SU-DHL-6 (cell line): ENCODE measurements around the gene PGPEP1.

Experiments
- H2AFZ ChIP-seq: fragments of 200-600 bp; sonication (generic); 2 replicates; pipeline ENCODE4 v1.6.1; 2014; ENCODE audit warnings: low read depth, mild to moderate bottlenecking, moderate library complexity, mixed read lengths, antibody characterized with exemption, low read length; ENCODE audit not compliant: severe bottlenecking
- H3F3A ChIP-seq: fragments of 200-600 bp; shearing (Covaris generic); 2 replicates; pipeline ENCODE4 v1.6.0; 2016; ENCODE audit warnings: antibody characterized with exemption, mild to moderate bottlenecking; ENCODE audit not compliant: insufficient read depth
- H3K27ac ChIP-seq: fragments of 200-600 bp; sonication (generic); 2 replicates; pipeline ENCODE4 v1.5.1; 2016; ENCODE audit warnings: low read depth, mild to moderate bottlenecking, low read length, moderate library complexity, mixed read lengths
- H3K27me3 ChIP-seq: fragments of 200-600 bp; sonication (generic), shearing (Covaris generic); 2 replicates; pipeline ENCODE4 v1.6.0; 2014; ENCODE audit warnings: mild to moderate bottlenecking, low read length
- H3K36me3 ChIP-seq: fragments of 200-600 bp; sonication (generic); 2 replicates; pipeline ENCODE4 v1.6.1; 2014; ENCODE audit warnings: mild to moderate bottlenecking, low read length, mixed read lengths
- H3K4me2 ChIP-seq: fragments of 300-600, 200-600 bp; shearing (Covaris generic), sonication (generic); 2 replicates; pipeline ENCODE4 v1.6.0; 2014; ENCODE audit warnings: low read length, low read depth, mild to moderate bottlenecking; ENCODE audit not compliant: poor library complexity, severe bottlenecking
- H3K4me3 ChIP-seq: fragments of 200-600 bp; sonication (generic); 2 replicates; pipeline ENCODE4 v1.5.1; 2014; ENCODE audit warnings: antibody characterized with exemption, low read length, mild to moderate bottlenecking, mixed read lengths; ENCODE audit not compliant: insufficient read depth, poor library complexity, severe bottlenecking
- H3K79me2 ChIP-seq: fragments of 200-600 bp; sonication (generic); 2 replicates; pipeline ENCODE4 v1.6.1; 2014; ENCODE audit warnings: mild to moderate bottlenecking, low read length, moderate library complexity; ENCODE audit not compliant: insufficient read depth
- H3K9ac ChIP-seq: fragments of 200-600 bp; sonication (generic); 2 replicates; pipeline ENCODE4 v1.7.0; 2014; ENCODE audit warnings: mild to moderate bottlenecking, low read length
- H3K9me2 ChIP-seq: fragments of 200-600 bp; sonication (generic); replicated peaks from 2 replicates; pipeline ENCODE4 v1.6.1; 2014; ENCODE audit warnings: low read length; ENCODE audit not compliant: insufficient read depth
- H3K9me3 ChIP-seq: fragments of 200-600 bp; sonication (generic); 2 replicates; pipeline ENCODE4 v1.6.1; 2014; ENCODE audit warnings: low read length, mixed read lengths; ENCODE audit not compliant: insufficient read depth
- H4K20me1 ChIP-seq: fragments of 200-600 bp; sonication (generic); 2 replicates; pipeline ENCODE4 v1.6.1; 2014; ENCODE audit warnings: low read depth, mild to moderate bottlenecking, antibody characterized with exemption, low read length, moderate library complexity, mixed read lengths
- EZH2phosphoT487 ChIP-seq: fragments of 200-600 bp; sonication (generic), shearing (Covaris generic); conservative IDR thresholded peaks from 2 replicates; pipeline ENCODE4 v1.6.1; 2018; ENCODE audit warnings: mild to moderate bottlenecking, antibody characterized with exemption, low read length, moderate library complexity, mixed read lengths
- TF ChIP-seq, protein P1 (sequence below): fragments of 200-600 bp; sonication (generic); IDR thresholded peaks from one replicate; pipeline ENCODE4 v1.5.1; 2017; ENCODE audit warnings: antibody characterized with exemption, mild to moderate bottlenecking, low read length, moderate library complexity; ENCODE audit not compliant: insufficient read depth, poor library complexity, severe bottlenecking

PGPEP1 gene

DNA sequence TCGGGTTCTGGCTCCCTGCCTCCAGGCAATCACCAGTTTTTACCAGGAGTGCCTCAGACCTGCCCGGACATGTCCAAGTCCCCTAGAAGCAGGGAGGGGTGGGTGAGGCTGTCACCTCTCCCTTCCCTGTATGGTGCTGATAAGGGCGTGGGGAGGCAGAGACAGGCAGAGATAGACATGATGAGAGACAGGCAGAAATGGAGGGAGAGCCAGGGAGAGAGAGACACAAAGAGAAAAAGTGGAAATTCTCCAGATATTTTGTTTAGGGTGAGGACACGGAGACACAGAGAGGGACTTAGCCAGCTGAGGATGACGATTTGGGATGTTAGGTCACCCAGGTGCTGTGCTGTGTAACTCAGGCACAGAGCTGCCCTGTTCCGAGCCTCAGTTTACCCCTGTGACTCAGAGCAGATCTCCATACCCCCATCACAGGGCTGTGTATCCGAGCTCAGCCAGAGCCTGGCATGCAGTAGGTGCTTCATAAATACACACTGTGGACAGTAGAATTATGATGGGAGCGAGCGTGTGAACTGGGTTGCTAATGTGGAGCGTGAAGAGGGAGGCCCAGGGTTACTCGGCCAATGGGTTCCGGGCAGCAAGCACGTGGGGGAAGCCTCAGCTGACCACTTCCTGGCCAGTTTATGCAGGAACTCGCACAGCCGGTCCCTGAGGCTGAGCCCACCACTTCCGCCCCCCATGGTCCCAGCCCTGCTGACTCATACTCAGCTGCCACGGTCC lies 33.7 kb downstream of the PGPEP1 start:
- Histone ChIP-seq H3K9me3 (no peaks in the 10 kb centered on the region), H3K27me3 (no peaks in the 10 kb centered on the region), H3K4me3 (no peak overlapping the region), H2AFZ (no peak overlapping the region), H3K36me3 (no peaks in the 10 kb centered on the region), H3K27ac (no peak overlapping the region), H3K9me2 (no peaks in the 10 kb centered on the region), H3K79me2 (no peaks in the 10 kb centered on the region), H4K20me1 (no peaks in the 10 kb centered on the region), H3F3A (no peaks in the 10 kb centered on the region), H3K4me2 (no peak overlapping the region), H3K9ac (no peak overlapping the region)
- TF ChIP-seq EZH2phosphoT487, result no peak
- TF ChIP-seq, protein P1, sequence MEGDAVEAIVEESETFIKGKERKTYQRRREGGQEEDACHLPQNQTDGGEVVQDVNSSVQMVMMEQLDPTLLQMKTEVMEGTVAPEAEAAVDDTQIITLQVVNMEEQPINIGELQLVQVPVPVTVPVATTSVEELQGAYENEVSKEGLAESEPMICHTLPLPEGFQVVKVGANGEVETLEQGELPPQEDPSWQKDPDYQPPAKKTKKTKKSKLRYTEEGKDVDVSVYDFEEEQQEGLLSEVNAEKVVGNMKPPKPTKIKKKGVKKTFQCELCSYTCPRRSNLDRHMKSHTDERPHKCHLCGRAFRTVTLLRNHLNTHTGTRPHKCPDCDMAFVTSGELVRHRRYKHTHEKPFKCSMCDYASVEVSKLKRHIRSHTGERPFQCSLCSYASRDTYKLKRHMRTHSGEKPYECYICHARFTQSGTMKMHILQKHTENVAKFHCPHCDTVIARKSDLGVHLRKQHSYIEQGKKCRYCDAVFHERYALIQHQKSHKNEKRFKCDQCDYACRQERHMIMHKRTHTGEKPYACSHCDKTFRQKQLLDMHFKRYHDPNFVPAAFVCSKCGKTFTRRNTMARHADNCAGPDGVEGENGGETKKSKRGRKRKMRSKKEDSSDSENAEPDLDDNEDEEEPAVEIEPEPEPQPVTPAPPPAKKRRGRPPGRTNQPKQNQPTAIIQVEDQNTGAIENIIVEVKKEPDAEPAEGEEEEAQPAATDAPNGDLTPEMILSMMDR, result no peak

DNA sequence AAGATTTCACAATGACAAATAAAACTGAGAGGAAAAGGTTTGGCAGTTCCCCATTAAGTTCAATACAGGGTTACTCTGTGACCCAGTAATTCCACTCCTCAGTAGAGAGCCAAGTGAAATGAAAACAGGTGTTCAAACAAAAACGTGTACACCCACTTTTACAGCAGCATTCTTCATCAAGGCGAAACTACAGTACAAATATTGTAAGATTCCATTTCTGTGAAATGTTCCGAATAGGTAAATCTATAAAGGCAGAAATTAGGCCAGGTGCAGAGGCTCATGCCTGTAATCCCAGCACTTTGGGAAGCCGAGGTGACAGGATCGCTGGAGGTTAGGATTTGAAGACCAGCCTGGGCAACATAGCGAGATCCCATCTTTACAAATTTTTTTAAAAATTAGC lies 36.6 kb downstream of the PGPEP1 start:
- no peaks in the 10 kb centered on the region for H3F3A ChIP-seq
- no peaks in the 10 kb centered on the region for H3K27me3 ChIP-seq
- H3K9me2 ChIP-seq, result no peaks in the 10 kb centered on the region
- H4K20me1 ChIP-seq, result no peaks in the 10 kb centered on the region
- H3K9me3 ChIP-seq, result no peaks in the 10 kb centered on the region
- no peak overlapping the region for H3K4me3 ChIP-seq
- H3K27ac ChIP-seq, result no peak overlapping the region
- no peak overlapping the region for H2AFZ ChIP-seq
- H3K9ac ChIP-seq, result no peak overlapping the region
- no peak for TF ChIP-seq EZH2phosphoT487
- TF ChIP-seq, protein P1, result no peak
- no peaks in the 10 kb centered on the region for H3K36me3 ChIP-seq
- H3K4me2 ChIP-seq, result no peak overlapping the region
- no peaks in the 10 kb centered on the region for H3K79me2 ChIP-seq

DNA sequence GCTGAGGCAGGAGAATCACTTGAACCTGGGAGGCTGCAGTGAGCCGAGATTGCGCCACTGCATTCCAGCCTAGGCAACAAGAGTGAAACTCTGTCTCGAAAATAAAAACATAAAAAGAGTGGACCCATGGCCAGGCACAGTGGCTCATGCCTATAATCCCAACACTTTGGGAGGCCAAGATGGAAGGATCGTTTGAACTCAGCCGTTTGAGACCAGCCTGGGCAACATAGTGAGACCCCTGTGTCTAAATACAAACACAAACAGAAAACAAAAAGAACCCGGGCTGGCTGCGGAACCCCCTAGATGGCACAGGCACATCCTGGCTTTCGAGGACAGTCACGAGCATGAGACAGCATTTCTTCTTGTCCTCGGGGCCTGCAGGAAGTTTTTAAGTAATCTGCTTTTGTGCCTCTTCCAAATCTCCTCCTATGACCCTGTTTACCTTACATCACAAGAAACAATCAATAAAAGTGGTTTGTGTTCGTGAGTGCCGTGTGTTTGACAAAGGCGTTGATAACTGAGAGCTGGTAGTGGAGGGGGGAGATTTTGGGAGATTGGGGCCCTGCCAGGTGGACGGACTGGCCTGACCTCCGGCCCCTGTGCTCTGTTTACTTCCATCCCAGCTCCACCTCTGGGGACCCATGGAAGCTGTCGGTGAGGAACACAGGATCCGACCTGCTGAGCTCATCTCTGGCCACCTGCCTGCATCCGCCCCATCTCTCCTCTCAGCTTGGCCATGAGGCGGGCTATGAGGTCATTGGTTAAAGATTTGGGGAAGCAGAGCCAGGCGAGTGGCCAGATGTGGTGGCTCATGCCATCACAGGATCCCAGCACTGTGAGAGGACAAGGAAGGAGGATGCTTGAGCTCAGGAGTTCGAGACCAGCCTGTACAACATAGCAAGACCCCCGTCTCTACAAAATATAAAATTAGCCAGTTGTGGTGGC lies 39.7 kb downstream of the PGPEP1 start:
- no peak overlapping the region for H3K27ac ChIP-seq
- no peak overlapping the region for H3K4me2 ChIP-seq
- TF ChIP-seq, protein P1, result no peak
- TF ChIP-seq EZH2phosphoT487, result no peak

More for the DNA sequence above, 39.7 kb downstream of the PGPEP1 start:
- Histone ChIP-seq H3K36me3 (no peaks in the 10 kb centered on the region), H3K4me3 (no peak overlapping the region), H2AFZ (no peak overlapping the region), H3K79me2 (no peaks in the 10 kb centered on the region), H3K27me3 (no peaks in the 10 kb centered on the region), H3K9me2 (no peaks in the 10 kb centered on the region), H3K9me3 (no peaks in the 10 kb centered on the region), H3F3A (no peaks in the 10 kb centered on the region), H4K20me1 (no peaks in the 10 kb centered on the region), H3K9ac (no peak overlapping the region)
